ENCODE data around the gene RGS8. TPM values are rescaled to one million over a fixed set of nuclear protein-coding genes. Genes with fewer than 3 reads are reported as not detected.

Gene RGS8
- total and polyA plus RNA-seq, 4 donors = 0.05 TPM; not detected in 3

- no peak overlapping the region for H3K27ac ChIP-seq (ENCODE audit: low read depth in 1 of 2, low read length in 2 of 2)
- H3K4me3 ChIP-seq (ENCODE audit: low read depth in 1 of 3, low read length in 3 of 3) = no peak overlapping the region
- DNase-seq (ENCODE audit: low spot score) = no peak
- no peak overlapping the region for H3K9ac ChIP-seq (ENCODE audit: low read depth in 1 of 2, low read length in 2 of 2)
- no peaks in the 10 kb centered on the region for H3K27me3 ChIP-seq (ENCODE audit: control insufficient read depth in 4 of 4, insufficient read depth in 4 of 4, low read length in 3 of 4)
- no peaks in the 10 kb centered on the region for H3K9me3 ChIP-seq (ENCODE audit: control insufficient read depth in 4 of 4, low read length in 3 of 4)
- no peaks in the 10 kb centered on the region for H3K4me1 ChIP-seq (ENCODE audit: control insufficient read depth in 4 of 4, insufficient read depth in 4 of 4, low read length in 3 of 4)
- no peak for TF ChIP-seq HNF4A (conservative IDR thresholded peaks at IDR 0.05)
- TF ChIP-seq RXRA (IDR thresholded peaks at IDR 0.05) = no peak
- TF ChIP-seq GABPA (IDR thresholded peaks at IDR 0.05 in 1 of 2, conservative IDR thresholded peaks at IDR 0.05 in 1 of 2) = no peak
- TF ChIP-seq FOXA1 (IDR thresholded peaks at IDR 0.05) = no peak
- no peak for TF ChIP-seq NR2F2 (IDR thresholded peaks at IDR 0.05)
- no peak for TF ChIP-seq JUND (IDR thresholded peaks at IDR 0.05)
- H3K36me3 ChIP-seq (ENCODE audit: control insufficient read depth in 4 of 4, insufficient read depth in 3 of 4, low read depth in 1 of 4, low read length in 3 of 4) = no peaks in the 10 kb centered on the region
- WGBS = 75% methylated on average over 8 of the region's 8 CpGs
Measured at GRCh38 chr1:182725259-182726255, 41.2 kb upstream of the RGS8 start.

GRCh38 chr1:182724215-182724614 is 39.8 kb upstream of the RGS8 start:
- H3K9me3 ChIP-seq (ENCODE audit: control insufficient read depth in 4 of 4, low read length in 3 of 4) = no peaks in the 10 kb centered on the region
- H3K9ac ChIP-seq (ENCODE audit: low read depth in 1 of 2, low read length in 2 of 2) = no peak overlapping the region
- no peak overlapping the region for H3K27ac ChIP-seq (ENCODE audit: low read depth in 1 of 2, low read length in 2 of 2)
- no peak for DNase-seq (ENCODE audit: low spot score)
- no peak overlapping the region for H3K4me3 ChIP-seq (ENCODE audit: low read depth in 1 of 3, low read length in 3 of 3)
- TF ChIP-seq GABPA (IDR thresholded peaks at IDR 0.05 in 1 of 2, conservative IDR thresholded peaks at IDR 0.05 in 1 of 2) (no peak), CTCF (IDR thresholded peaks at IDR 0.05; ENCODE audit: low read depth, low read length, missing input control) (no peak), RAD21 (IDR thresholded peaks at IDR 0.05) (no peak), FOXA2 (IDR thresholded peaks at IDR 0.05) (no peak), NR2F2 (IDR thresholded peaks at IDR 0.05) (no peak), HNF4G (IDR thresholded peaks at IDR 0.05) (no peak), EGR1 (IDR thresholded peaks at IDR 0.05; ENCODE audit: low read depth in 2 of 2) (no peak)
- TF ChIP-seq, protein P1, sequence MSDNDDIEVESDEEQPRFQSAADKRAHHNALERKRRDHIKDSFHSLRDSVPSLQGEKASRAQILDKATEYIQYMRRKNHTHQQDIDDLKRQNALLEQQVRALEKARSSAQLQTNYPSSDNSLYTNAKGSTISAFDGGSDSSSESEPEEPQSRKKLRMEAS (IDR thresholded peaks at IDR 0.05) = no peak
- no peaks in the 10 kb centered on the region for H3K27me3 ChIP-seq (ENCODE audit: control insufficient read depth in 4 of 4, insufficient read depth in 4 of 4, low read length in 3 of 4)
- WGBS = 68% methylated on average over 2 of the region's 2 CpGs
- no peaks in the 10 kb centered on the region for H3K4me1 ChIP-seq (ENCODE audit: control insufficient read depth in 4 of 4, insufficient read depth in 4 of 4, low read length in 3 of 4)
- H3K36me3 ChIP-seq (ENCODE audit: control insufficient read depth in 4 of 4, insufficient read depth in 3 of 4, low read depth in 1 of 4, low read length in 3 of 4) = no peaks in the 10 kb centered on the region

GRCh38 chr1:182723200-182723599 is 38.8 kb upstream of the RGS8 start:
- Histone ChIP-seq H3K27ac (ENCODE audit: low read depth in 1 of 2, low read length in 2 of 2) (no peak overlapping the region), H3K27me3 (ENCODE audit: control insufficient read depth in 4 of 4, insufficient read depth in 4 of 4, low read length in 3 of 4) (no peaks in the 10 kb centered on the region), H3K9ac (ENCODE audit: low read depth in 1 of 2, low read length in 2 of 2) (no peak overlapping the region), H3K9me3 (ENCODE audit: control insufficient read depth in 4 of 4, low read length in 3 of 4) (no peaks in the 10 kb centered on the region), H3K36me3 (ENCODE audit: control insufficient read depth in 4 of 4, insufficient read depth in 3 of 4, low read depth in 1 of 4, low read length in 3 of 4) (no peaks in the 10 kb centered on the region), H3K4me1 (ENCODE audit: control insufficient read depth in 4 of 4, insufficient read depth in 4 of 4, low read length in 3 of 4) (no peaks in the 10 kb centered on the region), H3K4me3 (ENCODE audit: low read depth in 1 of 3, low read length in 3 of 3) (no peak overlapping the region)
- no peak for DNase-seq (ENCODE audit: low spot score)
- WGBS = 74% methylated on average over 2 of the region's 2 CpGs
- TF ChIP-seq, protein P2, sequence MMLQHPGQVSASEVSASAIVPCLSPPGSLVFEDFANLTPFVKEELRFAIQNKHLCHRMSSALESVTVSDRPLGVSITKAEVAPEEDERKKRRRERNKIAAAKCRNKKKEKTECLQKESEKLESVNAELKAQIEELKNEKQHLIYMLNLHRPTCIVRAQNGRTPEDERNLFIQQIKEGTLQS (IDR thresholded peaks at IDR 0.05) = no peak
- TF ChIP-seq YY1 (IDR thresholded peaks at IDR 0.05) = no peak
- TF ChIP-seq TAF1 (conservative IDR thresholded peaks at IDR 0.05) = no peak
- no peak for TF ChIP-seq REST (IDR thresholded peaks at IDR 0.05)
- TF ChIP-seq FOXA2 (IDR thresholded peaks at IDR 0.05) = no peak
